OCI-LY3 (cell line): ENCODE results near the gene ZNF831.

Experiments
- CTCF ChIP-seq: fragments of 200-600, 300-600 bp; sonication (generic); IDR thresholded peaks from 2 replicates; pipeline ENCODE4 v1.5.1; 2014; ENCODE audit warnings: antibody characterized with exemption, low read length, low read depth
- EZH2phosphoT487 ChIP-seq: fragments of 200-600 bp; shearing (Covaris generic); IDR thresholded peaks from 2 replicates; pipeline ENCODE4 v1.6.1; 2018; ENCODE audit warnings: antibody characterized with exemption, mixed run types, low read depth

GRCh38 chr20:59223182-59223601 is 59.6 kb downstream of the ZNF831 start:
- TF ChIP-seq CTCF (no peak), EZH2phosphoT487 (no peak)
